ENCODE results near the gene MGAT4C. TPM values are rescaled to one million over a fixed set of nuclear protein-coding genes. Genes with fewer than 3 reads are reported as not detected.

MGAT4C gene
- total and polyA plus RNA-seq, 2 of the 8 experiments (the other 6 are each of a cell fraction or from before 2014, with no cell fraction given): 1.6 to 2.5 TPM

DNA sequence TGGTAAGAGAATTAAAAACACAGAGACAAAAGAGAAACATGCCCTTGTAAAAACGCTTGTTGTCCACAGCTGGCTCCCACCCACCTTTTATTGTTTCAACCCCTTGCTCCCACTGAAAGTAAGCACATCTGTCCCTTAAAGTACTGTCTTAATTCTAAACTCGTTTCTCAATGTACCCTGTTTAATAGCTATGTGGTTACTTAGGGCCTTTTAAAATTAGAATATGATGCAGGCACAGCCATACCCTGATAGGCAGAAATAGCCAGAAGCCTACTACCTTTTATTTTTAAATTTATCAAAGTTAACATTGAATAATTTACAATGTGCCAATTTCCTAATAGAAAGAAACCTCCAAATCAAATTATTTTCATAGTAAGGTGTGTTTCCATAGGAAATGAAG, 4.0 kb upstream of the MGAT4C start:
- H2BK15ac ChIP-seq (ENCODE audit: low read length): no peak overlapping the region
- H3K56ac ChIP-seq (replicated peaks; ENCODE audit: insufficient read length, low read depth, low read length): no peak overlapping the region
- POLR2A ChIA-PET (ENCODE audit: partially characterized antibody): no interaction called here
- no peak overlapping the region for H2AFZ ChIP-seq (ENCODE audit: low read length)
- TF ChIP-seq HDAC6 (IDR thresholded peaks at IDR 0.05; ENCODE audit: low read depth, low read length): no peak
- TF ChIP-seq RNF2 (IDR thresholded peaks at IDR 0.05; ENCODE audit: borderline replicate concordance, low read depth, low read length, missing control alignments, poor library complexity, severe bottlenecking): no peak
- TF ChIP-seq BRCA1 (IDR thresholded peaks at IDR 0.05; ENCODE audit: low read depth, low read length): no peak
- TF ChIP-seq CTBP2 (IDR thresholded peaks at IDR 0.05; ENCODE audit: borderline replicate concordance, insufficient read depth, insufficient read length, low read length): no peak
- whole genome bisulfite sequencing, 2 experiments (ENCODE audit: extremely low coverage in 1 of 2, insufficient coverage in 1 of 2, insufficient read length in 1 of 2, insufficient replicate concordance in 2 of 2, low coverage in 1 of 2, low lambda C conversion rate in 2 of 2, missing lambda C conversion rate in 1 of 2): 81% methylated on average over 2 of the region's 2 CpGs; no CpG with 5 or more reads in 1 of the 2 experiments
- no peak overlapping the region for H4K91ac ChIP-seq (replicated peaks; ENCODE audit: insufficient read length, low read length)
- H3K23ac ChIP-seq (ENCODE audit: insufficient read length): no peak overlapping the region
- H3K4me2 ChIP-seq (ENCODE audit: insufficient read depth in 1 of 2, low read depth in 2 of 2, low read length in 2 of 2): no peak overlapping the region
- H2BK120ac ChIP-seq (replicated peaks; ENCODE audit: low read depth, low read length): no peak overlapping the region
- no peak for DNase-seq (ENCODE audit: low read depth in 1 of 2, low spot score in 2 of 2)
- H2AK5ac ChIP-seq (ENCODE audit: low read depth, low read length): no peak overlapping the region
- H3K18ac ChIP-seq (ENCODE audit: extremely low read depth, low read length): no peak overlapping the region
- H4K8ac ChIP-seq (ENCODE audit: extremely low read depth, insufficient read depth, low read length): no peak overlapping the region
- no peaks in the 10 kb centered on the region for H3K9me3 ChIP-seq (ENCODE audit: insufficient read depth in 2 of 2, low read depth in 1 of 2, low read length in 1 of 2)
- no peak for FAIRE-seq
- H3K79me1 ChIP-seq (ENCODE audit: low read depth, low read length): no peaks in the 10 kb centered on the region
- H3K4me1 ChIP-seq (replicated peaks in 1 of 4; ENCODE audit: control insufficient read depth in 3 of 4, insufficient read depth in 4 of 4, low read length in 3 of 4): peaks cover 0 to 14% (median 5%) of the 10 kb centered on the region in 4 experiments; a peak in 4 of 7 replicates
- no peak overlapping the region for H2BK12ac ChIP-seq (ENCODE audit: low read depth, low read length)
- no peak overlapping the region for H3K9ac ChIP-seq (replicated peaks in 1 of 4; ENCODE audit: extremely low read depth in 1 of 4, low read depth in 3 of 4, low read length in 3 of 4)
- H3K14ac ChIP-seq (ENCODE audit: insufficient read length): no peak overlapping the region
- no peaks in the 10 kb centered on the region for H3K79me2 ChIP-seq (ENCODE audit: control insufficient read depth in 1 of 2, insufficient read depth in 2 of 2, low read length in 2 of 2)
- no peak overlapping the region for H3K27ac ChIP-seq (ENCODE audit: low read depth, low read length)
- H2BK5ac ChIP-seq (ENCODE audit: low read depth, low read length): no peak overlapping the region
- H3K36me3 ChIP-seq (ENCODE audit: control insufficient read depth in 2 of 4, insufficient read depth in 4 of 4, low read length in 3 of 4): no peaks in the 10 kb centered on the region
- CTCF ChIA-PET (ENCODE audit: partially characterized antibody): interaction anchor here (1.5 kb wide), 1 partner anchor 654 kb away, joined by 6 read pairs; no protein-coding TSS in a partner anchor
- H3K4ac ChIP-seq (replicated peaks; ENCODE audit: insufficient read length, low read depth, low read length): no peak overlapping the region
- H3K23me2 ChIP-seq (ENCODE audit: low read depth, low read length): no peaks in the 10 kb centered on the region; the same call in 1 of the 2 replicates
- no peak overlapping the region for H4K5ac ChIP-seq (ENCODE audit: insufficient read length, low read depth, low read length)
- H3K27me3 ChIP-seq (replicated peaks in 1 of 4; ENCODE audit: control insufficient read depth in 3 of 4, extremely low read depth in 1 of 4, insufficient read depth in 3 of 4, low read length in 3 of 4): no peaks in the 10 kb centered on the region
- no peaks in the 10 kb centered on the region for H4K20me1 ChIP-seq (replicated peaks in 1 of 2; ENCODE audit: control insufficient read depth in 1 of 2, insufficient read depth in 2 of 2, low read length in 2 of 2)
- H3K4me3 ChIP-seq (ENCODE audit: extremely low read depth in 1 of 4, insufficient read depth in 2 of 4, low read depth in 3 of 4, low read length in 4 of 4): no peak overlapping the region
- H2BK20ac ChIP-seq (ENCODE audit: low read length): no peak overlapping the region

Measured in H1 (cell line).